GOT3 (cell line): Measurements from ENCODE around the gene ZNF521.
A peak's percentile ranks its signal among the peaks of the same experiment; 100 is the strongest.

ENCODE experiments used
- DNase-seq: peaks from one replicate; lab custom pipeline; 2025; ENCODE audit warnings: mixed read lengths; lab: John Stamatoyannopoulos, UW

The ZNF521 gene

GRCh38 chr18:25250474-25250851 lies 101.5 kb downstream of the ZNF521 start:
- DNase-seq: no peak

DNA sequence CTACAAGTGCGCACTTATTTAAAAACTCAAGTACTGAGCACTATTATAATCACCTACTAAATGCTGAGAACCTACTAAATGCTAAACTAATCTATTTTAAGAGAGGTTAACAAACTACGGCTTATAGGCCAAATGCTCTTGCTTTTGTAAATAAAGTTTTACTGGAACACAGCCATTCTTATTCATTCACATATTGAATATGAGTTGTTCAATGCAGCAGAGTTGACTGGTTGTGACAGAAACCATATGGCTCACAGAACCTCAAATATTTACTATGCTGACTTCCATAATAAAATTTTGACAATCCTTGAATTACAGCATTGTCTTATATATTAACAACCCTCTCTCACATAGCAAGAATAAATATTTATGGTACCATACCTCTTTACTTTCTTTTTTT lies 103.2 kb downstream of the ZNF521 start:
- no peak for DNase-seq

DNA sequence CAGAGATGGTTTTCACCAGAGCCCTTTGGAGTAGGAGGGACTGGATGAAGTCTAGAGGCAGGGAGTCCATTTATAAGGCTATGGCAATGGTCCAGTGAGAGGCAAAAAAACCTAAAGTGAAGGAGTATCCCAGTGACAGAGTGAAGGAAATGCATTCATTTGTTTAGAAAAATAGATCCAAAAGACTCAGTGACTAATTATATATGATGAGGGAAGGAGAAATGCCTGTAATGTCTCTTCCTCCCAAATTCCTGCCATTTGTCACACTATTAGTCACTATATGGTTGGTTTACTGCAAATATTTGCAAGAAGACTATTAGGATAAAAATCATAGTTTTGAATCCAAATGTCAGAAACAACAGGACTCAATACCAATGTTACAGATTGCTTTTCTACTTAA lies 104.2 kb downstream of the ZNF521 start:
- DNase-seq: no peak

GRCh38 chr18:25244924-25245698 lies 106.9 kb downstream of the ZNF521 start:
- no peak for DNase-seq

DNA sequence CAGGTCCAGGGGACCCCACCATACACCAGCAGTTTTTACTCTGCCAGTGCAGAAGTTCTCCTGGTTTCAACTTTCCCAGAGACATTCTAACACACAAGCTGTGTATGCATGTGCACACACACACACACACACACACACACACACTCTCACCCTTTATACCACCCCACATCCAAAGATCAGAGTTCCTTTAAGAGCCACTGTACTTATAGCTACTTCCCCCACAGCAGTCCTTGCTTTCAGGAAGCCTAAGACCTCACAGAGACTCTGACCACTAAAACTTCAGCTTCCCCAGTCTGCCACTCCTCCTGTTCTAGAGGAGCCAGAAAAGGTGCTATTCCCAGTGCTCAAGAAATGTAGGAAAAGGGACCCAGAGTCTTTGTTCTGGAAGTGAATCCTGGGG lies 107.8 kb downstream of the ZNF521 start:
- DNase-seq: no peak

GRCh38 chr18:25243754-25244153 lies 108.2 kb downstream of the ZNF521 start:
- no peak for DNase-seq

DNA sequence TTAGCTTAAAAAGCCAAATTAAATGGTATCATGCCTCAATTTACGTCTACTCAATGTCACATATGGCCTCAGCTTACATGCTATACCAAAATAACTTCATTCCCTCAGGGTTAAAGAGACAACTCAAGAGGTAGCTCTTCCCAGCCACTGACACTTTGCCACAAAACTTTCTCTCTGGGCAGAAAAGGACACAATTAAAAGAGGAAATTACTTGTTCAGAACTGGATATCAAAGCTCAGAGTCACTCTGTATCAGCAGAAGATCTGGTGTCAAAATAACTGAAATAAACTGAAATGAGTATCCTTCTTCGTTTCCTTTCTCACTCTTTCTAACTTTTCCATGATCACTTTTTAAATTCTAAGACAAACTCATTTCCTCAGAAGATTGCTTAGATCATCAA lies 108.7 kb downstream of the ZNF521 start:
- DNase-seq: no peak

GRCh38 chr18:25240420-25240770 lies 111.6 kb downstream of the ZNF521 start:
- DNase-seq: no peak

- no peak for DNase-seq
These were observed 112.2 kb downstream of the ZNF521 start for GRCh38 chr18:25239581-25240419.

DNA sequence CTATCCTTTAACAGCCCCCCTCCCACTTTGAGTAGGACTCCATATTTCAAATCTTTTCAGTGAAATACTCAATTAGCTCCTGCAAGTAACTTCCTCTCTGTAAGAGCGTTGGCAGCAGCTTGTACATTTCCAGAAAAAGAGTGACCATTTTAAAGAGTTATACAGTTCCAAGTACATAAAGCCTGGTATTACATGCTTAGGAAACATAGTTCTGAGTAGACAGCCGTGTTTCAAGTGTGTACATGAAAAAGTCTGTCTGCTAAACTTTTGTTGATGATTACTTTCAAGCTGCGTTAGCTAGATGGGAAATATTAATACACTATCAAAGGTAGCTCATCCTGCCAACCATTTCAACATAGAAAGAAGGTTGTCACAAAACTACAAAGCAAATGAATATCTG lies 112.8 kb downstream of the ZNF521 start:
- no peak for DNase-seq

GRCh38 chr18:25237571-25238267 lies 114.2 kb downstream of the ZNF521 start:
- DNase-seq: no peak

- DNase-seq: no peak
These were observed 115.2 kb downstream of the ZNF521 start for GRCh38 chr18:25236736-25237135.

DNA sequence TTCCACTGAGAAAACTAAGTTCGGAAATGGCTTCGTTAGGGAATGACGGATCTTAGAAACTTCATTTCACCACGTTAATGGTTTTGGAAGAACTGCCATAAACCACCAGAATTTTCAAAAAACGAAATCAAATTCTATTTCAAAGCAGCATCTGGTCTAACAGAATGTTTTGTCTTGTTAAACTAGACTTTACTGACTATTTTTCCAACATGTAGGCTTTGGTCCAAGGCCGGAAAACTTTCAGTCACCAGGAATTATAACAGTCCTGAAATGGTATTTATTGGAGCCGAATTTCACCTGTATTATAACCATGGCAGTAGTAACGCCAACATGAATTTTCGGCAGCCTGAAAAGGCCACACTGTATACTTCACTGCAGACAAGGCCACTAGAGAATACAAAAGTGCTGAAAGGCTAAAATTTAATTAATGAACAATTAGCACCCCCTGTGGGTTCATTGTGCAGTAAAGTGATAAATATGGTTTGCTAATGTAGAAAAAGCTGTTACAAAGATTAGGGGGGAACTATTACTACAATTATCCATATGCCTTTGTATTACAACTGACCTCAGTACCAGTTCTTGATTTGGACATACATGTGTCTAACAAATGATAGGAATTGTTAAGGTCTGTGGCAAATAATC lies 116.4 kb downstream of the ZNF521 start:
- no peak for DNase-seq

DNA sequence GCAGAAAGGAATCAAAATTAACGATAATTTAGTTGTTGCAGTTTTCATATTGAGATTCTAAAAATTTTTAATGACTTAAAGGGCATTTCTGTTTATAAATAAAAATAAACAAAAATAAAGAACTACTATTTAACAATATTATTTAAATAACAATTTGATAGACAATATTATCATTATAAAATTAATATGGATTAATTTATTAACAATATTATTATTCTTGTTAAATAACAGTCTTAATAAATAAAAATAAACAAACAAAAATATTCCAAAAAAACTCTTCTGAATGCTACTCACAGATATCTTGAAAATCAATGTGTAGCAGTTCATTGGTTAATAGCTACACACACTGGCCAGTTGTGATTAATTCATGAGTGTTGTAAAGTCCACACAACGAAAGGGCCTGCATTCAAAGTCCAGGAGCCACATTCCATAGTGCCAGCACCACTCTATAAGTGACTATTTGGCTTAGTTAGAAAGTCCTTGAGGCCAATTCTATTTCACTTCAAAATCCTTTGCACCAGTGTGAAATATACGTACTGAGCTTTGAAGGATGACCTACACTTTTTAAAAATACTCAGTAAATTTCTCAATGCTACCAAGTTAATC lies 117.1 kb downstream of the ZNF521 start:
- DNase-seq: no peak

DNA sequence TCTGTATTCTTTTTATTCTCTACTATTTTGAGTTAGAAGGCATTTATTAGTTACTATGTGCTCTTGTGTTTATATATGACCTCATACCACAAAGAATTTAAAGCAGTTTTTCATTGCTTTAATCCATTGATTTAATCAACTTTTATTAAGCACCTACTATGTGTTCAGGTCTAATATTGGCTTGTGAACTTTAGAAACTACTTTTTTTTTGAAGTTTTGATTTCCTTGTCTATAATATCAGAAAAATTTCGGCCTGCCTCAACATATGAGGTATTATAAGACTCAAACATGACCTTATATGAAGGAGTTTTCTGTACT lies 117.7 kb downstream of the ZNF521 start:
- DNase-seq: no peak

- DNase-seq: no peak
These were observed 118.2 kb downstream of the ZNF521 start for GRCh38 chr18:25233528-25234321.

DNA sequence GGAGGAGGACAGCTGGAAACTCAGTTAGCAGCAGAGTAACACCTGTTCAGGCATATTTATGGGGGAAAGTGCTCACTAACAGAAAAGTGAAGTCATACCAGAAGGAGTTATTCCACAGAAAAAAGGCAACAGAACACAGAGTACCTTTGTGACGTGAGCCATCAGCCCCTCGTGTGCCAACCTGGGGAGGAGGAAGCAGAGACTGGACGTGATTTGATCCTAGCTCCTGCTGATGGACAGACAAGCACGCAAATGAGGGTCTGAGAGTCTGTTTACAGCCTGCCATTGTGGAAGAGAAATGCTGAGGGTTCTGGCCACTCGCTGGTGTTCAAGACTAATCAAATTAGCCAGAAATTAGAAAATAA lies 120.7 kb downstream of the ZNF521 start:
- no peak for DNase-seq

- peak; percentile 1 for DNase-seq
These were observed 121.2 kb downstream of the ZNF521 start for GRCh38 chr18:25230658-25231326.

DNA sequence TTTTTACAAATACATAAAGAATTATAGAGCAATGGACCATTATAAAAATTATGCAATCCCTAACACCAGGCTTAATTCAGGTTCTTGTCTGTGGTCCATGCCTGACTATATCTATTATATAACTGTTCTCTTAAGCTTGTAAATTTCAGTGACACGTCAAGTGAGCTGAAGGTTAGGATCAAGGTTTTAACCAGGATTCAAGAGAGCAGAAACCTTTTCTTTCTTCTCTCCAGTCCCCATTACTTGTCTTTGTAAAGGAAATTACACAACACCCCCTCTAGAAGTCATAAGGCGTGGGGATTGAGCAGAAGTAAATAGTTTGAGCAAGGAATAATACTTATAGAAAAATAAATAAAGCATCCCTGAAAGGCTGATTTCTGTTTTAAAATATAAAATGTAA lies 122.0 kb downstream of the ZNF521 start:
- no peak for DNase-seq

GRCh38 chr18:25229081-25229480 lies 122.9 kb downstream of the ZNF521 start:
- DNase-seq: no peak

- no peak for DNase-seq
These were observed 123.6 kb downstream of the ZNF521 start for GRCh38 chr18:25228410-25228809.
